NCI-H146 treated with DMSO at 0.1 percent for 48 hours (cell line): ENCODE data around the gene CTIF.

ENCODE experiments used
- DNase-seq: peaks from one replicate; lab custom pipeline; 2025; ENCODE audit not compliant: unreplicated experiment; lab: John Stamatoyannopoulos, UW

CTIF gene

DNA sequence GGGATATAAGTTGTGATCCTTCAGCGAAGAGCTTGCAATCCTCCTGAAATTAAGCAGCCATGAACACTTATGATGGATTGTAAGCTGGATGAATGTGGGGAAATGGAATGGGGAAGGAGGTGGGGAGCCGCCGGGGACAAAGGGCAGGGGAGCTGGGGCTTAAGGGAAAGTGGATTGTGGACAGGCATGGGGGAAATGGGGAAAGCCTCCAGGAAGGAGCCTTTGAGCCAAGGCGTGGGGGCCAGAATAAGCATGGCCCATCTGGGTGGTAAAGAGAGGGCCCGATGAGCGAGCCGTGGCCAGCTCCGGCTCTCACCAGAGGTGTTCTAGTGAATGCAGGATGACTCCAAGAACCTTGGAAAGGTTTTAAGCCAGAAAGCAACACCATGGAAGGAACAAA lies 288.0 kb downstream of the CTIF start:
- no peak for DNase-seq

DNA sequence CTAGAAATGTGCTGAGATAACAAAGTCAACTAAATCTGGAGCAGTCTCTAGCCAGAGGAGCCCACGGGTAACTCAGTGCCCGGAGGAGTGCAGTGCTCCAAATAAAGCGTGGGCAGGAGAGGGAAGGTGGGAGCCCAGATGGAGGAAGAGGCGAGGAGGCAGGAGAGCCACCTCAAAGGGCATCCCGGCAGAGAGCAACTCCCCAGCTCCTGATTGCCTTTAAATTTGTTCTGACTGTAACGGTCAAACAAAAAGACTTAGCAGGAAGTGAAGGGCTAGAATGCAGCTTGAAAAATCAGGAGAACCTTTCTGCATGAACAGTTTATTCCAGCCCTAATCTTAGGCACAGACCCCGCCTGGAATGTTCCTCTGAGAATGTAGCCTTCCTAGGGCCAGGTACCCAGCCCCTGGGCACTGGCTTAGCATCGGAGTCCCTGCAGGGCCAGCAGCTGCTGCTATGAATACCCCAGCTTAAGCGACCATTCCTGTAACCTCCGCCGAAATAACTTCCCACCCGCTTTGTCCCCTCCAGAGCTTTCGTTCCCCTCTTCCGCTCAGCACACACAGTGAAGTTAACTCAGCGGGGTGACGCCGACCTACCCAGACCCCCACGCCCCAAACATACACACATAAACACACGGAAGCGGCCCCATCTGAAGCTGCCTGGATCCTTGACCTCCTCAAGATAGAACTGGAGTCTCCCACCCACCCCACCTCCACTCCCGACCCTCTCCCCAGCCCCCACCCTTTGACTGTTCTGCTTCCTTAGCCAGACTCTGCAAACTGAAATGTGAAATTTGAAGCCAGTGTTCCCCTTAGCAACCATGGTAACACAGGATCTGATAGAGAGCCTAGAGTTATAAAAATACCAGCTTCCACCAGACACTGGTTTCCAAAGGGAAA lies 288.7 kb downstream of the CTIF start:
- peak; percentile 62 for DNase-seq

DNA sequence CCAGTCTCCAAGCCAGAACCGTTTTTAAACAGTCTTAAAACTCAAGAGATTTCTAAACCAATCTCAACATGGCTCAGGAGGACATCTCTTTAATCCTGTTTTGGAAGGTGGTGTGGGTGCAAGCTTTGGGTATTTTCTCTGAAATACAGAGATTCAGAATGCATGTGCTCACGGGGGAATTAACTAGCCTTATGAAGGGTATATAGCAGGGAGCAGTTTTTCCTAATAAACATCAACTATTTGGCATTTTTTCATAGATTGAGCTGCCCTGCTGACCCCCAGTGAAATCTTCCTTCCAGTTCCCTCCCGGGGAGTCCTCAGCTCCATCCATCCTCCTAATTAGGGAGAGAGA lies 289.3 kb downstream of the CTIF start:
- no peak for DNase-seq

DNA sequence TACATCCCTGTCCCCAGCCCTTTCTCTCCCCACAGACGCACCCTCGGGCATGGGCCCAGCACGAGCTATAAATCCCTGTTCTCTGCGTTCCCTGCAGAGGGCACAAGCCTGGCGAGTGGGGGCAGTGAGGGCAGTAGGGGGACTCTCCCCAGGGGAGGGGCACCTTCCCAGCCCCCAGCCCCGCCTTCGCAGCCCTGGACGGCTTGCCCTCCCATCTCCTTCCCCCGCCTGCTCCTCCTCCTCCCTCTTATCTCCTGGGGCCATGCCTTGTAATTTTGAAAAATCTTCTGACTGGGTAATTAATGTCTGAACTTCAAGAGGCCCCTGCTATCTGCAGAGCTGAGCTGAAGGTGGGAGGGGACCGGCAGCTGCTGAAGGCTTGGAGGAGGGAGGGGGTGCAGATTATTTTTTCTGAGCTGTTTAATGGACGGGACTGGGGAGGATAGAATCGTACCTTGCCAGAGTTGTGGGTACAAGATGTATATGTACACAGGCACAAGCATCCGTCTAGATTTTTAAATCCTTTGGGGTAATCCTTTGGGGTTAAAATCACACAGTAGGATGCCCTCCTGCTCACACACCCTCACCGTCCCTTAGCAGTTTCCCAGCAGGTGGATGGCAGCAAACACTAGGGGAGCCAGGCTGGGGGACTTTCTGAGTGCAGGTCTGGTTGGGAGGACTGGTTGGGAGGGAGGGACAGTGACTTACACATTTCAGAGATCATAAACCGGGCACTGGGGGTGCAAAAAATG lies 290.0 kb downstream of the CTIF start:
- DNase-seq: peak; percentile 55

DNA sequence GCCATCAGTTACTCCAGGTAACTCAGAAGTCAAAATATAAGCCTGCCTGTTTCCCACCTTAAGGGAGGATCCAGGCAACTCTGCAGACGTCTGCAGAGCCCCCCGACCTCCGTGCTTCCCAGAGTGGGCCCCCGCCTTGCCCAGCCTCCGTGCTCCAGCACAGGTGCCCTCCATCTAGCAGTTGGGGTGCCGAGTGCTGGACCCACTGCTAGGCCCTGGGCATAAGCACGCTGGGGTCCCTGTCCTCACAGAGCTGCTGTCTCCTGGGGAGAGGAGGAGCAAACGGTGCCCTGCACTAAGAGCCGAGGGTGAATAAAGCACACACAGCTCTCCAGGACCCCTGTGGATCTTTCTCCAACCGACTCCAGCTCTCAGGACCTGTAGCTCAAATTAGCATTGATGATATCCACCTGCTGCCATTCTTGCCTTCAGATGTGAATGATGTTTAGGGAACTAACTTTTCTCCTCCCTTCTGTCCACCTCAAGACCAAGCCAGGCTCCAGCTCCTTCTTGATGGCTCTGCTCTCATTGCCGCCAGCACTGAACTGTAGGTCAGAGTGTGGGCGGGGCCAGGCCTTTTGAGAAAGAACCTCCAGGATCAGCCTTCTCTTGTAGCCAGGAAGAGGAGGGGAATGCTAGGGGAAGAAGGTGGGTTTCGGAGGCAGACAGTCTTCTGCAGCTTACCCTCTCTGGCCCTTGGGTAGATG lies 290.8 kb downstream of the CTIF start:
- DNase-seq: peak; percentile 76

DNA sequence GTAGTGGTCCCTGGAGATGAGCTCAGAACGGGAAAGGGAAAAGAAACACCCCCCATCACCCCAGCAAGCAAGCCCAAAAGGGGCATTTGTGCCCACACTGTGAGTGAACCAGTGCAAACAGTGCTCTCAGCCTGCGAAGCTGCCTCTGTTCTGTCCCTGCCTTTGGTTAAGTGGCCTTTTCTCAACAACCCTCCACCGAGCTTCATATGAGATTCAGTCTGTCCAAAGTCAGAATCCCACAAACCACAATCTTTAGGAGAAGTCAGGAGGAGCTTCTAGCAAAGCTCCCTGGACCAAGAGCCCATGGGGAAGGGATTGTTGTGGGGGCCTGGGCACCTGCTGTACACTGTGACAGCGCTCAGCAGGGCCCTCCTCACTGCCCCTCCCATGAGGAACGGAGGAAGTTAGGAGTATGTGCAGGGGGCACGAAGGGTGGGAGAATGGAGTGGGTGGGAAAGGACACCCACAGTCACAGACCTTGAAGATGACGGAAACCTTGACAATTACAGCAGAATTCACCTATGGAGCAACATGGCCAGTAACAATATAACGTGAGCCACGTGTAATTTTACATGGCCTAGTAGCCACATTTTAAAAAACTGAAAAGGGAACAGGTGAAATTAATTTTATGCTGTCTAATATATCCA lies 292.4 kb downstream of the CTIF start:
- no peak for DNase-seq

DNA sequence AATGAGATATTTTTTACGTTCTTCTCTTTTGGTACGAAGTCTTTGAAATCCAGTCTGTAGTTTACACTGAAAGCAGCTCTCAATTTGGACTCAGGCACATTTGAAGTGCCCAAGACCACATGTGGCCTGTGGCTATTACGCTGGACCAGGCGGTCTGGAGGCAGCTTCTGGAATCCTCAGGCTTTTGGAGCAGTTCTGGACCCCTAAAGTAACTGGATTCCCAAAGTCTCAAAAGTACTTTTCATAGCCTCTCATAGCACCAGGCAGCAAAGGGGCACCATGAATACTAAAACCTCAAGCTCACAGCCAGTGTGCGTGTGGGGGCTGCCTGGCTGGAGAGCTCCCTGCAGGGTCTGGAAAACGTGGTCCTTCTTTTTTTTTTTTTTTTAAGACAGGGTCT lies 293.0 kb downstream of the CTIF start:
- no peak for DNase-seq

DNA sequence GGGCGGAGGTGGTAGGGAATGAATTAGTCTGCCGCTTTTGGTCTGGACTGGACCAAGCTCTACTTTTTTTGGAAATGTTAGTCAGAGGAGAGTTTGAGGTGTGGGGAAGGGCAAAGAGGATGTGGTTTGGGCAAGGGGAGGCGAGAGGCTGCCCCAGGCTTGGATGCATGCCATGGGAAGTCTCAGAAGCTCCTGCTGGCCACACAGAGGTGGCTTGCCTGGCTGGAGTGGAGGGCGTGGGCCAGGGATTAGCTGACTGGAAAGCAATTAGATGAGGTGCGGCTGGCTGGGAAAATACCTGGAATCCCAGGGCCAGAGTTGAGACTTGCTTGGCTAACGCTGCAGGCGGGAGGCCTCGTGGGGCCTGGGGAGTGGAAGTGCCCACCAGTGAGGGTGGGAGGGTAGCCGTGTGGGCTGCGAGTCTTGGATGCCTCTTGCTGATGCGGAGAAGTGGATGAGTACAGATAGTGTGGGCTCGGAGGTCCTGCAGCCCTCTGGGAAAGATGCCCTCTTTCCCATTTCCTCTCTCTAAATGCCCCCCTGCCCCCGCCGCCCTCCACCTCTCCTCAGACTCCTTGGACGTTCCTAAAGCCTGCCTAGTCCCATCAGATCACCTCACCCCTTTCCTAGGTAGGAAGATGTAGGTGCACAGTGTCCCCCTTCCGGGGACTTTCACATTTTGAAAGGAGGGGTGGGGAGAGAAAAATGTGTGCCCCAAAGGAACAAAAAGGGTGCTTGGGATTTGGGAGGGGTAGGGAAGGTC lies 294.3 kb downstream of the CTIF start:
- DNase-seq: no peak

DNA sequence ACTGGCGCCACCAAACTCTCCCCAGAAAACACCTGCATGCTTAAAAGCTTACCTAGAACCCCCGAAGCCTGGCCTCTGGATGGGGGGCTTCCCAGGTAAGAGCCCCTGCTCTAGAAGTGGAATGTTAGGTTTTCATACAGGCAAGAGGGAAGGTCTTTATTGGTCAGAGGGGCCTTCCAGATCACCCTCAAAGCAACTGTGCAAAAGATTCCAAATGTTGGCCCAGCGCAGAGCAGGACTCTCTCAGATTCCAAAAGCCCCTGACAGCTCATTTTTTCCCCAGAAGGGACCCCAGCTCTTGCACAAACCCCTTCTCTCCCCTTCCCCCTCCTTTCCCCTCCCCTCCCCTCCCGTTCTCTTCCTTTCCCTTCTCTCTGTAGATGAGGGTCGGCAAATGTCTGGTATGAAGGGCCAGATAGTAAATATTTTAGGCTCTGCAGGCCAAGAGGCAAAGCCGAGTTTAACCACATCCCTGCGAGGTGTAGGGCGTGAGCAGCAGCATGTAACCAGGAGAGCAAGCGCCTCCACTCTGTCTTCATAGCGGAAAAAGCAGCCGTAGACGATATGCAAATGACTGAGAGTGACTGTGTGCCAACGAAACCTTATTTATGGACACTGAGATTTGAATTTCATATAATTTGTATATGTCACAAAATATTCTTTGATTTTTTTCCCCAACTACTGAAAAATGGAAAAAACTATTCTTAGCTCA lies 295.0 kb downstream of the CTIF start:
- no peak for DNase-seq

DNA sequence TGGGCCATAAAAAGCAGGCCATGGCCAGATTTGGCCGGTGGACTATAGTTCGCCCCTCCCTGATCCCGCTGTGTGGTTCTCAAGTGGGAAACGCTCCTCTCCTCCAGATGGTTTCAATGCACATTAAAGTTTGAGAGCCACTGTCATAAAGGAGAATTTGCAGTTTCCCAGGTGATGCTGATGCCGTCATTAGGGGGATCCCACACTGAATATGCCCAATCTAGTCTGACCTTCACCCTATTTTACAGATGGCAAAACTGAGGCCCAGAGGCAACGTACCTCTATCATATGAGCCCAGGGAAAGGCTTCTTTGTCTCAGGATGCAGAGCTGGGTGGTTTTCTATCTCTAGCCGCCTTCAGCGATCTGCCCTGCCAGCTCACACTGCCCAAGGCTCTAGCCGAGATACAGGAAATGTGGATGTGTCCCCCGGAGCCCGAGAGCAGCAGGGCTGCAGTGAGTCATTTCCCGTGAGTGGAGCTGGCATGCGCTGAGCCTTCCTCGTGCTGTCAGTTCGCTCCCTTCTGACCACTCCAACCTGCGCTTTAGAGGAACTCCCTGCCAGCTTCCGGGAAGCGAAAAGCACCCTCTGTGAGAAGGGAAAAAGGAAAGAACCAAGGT lies 295.7 kb downstream of the CTIF start:
- DNase-seq: no peak

DNA sequence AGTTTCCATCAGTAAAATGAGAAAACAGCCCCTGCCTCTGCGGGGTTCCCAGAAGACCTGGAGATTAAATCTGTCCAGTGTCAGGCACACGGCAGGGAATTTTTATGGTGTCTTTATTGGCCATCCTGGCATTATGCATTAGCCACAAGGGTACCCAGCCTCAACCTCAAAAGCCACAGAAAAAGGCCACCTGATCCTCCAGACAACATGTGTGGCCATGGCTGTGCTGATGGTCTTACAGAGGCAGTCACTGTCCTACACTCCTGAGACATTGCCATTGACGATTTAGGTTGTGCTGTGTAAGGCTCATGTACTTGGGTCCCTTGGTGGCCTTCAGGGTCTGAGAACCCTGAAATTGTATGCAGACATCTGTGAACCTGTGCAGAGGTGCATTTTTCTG lies 296.3 kb downstream of the CTIF start:
- no peak for DNase-seq

DNA sequence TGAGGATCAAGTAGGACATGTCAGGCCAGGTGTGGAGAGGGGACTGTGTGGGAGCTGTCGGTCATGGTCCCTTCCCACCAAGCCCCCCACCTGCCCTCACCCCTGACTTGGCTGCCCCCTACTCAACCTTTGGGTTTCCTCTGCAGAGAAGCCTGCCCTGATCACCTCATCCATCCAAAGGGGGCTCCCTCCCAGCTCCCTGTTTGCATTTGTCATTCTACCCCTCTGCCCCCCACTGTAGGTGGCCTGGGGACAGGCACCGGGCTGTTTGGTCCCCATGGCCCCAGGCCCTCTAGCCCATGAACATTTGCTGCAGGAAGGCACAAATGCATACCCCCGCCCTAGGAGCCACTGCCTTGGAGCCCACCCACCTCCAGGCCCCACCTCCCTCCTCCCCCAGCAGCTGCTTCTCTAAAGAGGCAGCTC lies 296.9 kb downstream of the CTIF start:
- DNase-seq: no peak

DNA sequence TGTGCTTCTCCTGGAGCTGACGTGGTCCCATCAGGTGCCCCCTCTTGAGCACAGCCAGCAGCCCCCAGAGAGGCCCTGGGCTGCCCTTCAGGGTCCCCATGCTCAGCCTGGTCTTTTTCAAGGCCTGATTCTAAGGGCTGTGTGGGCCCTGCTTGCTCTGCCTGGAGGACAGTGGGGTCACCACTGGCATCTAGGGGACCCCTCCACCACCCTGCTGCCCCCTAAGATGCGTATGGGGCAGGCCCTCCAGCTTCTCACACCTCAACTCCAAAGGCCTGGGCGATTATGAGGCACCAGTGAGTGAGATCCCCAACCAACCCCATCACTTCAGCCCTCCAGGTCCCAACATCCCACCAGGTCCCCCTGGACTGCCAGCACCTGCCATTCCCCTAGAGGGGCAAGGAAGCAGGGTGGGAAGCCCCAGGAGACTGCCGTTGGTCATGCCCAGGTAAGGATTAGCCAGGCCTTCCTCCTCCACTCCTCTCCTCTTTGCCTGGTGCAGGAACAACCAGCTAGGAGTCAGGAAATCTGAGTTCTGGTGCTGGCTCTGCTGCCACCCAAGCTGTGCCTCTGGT lies 297.5 kb downstream of the CTIF start:
- DNase-seq: no peak

DNA sequence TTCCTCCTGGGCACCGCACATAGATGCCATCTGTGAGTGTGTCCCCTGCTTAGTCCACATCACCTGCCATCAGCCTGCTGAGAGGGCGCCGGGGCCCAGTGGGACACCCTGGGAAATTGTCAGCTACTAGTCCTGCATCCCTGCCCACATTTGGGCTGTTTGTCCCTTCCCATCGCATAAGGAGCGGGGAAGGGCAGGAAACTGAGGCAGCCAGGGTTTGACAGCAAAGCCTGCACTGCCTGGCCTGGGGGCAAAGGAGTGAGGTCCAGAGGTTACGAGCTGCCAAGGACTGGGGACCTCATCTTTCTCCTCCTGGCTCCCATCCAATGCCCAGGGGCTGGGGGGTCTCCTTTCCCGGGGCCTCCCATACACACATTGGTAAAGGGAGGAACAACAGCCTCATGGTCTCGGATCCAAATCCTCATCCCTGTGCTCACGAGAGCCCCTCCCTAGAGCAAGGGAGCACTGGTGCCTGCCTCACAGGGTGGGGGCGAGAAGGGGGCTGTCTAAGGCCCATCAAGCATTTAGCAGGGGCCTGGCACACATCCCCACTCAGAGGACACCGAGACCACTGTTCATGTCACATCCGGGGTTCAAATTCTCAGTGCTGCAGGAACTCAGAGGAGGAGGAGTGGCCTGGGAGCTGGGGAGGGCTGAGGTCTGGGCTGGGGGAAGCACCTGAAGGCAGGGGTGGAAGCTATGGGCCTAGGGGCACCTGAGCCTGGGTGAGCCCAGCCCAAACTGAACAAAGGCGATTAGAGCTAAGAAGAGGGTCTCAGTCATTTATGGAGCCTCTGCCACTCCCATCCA lies 298.2 kb downstream of the CTIF start:
- no peak for DNase-seq

DNA sequence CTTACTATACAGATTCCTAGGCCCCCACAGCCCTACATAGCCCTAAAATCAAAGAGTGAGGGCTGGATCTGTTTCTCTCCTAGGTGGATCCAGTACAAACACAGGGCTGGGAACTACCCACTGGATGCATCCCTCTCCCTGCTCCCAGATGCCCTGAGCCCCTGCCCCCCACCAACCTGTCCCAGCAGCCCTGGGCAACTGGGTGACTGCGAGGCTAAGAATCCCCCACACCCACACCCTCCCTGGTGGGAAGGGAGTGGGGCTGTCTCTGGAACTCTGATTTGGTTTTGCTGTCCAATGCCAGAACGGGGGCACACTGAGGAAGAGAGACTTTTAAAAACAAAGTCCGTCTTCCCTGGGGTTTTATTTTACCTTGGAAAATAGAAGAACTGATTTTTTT lies 298.8 kb downstream of the CTIF start:
- DNase-seq: no peak

DNA sequence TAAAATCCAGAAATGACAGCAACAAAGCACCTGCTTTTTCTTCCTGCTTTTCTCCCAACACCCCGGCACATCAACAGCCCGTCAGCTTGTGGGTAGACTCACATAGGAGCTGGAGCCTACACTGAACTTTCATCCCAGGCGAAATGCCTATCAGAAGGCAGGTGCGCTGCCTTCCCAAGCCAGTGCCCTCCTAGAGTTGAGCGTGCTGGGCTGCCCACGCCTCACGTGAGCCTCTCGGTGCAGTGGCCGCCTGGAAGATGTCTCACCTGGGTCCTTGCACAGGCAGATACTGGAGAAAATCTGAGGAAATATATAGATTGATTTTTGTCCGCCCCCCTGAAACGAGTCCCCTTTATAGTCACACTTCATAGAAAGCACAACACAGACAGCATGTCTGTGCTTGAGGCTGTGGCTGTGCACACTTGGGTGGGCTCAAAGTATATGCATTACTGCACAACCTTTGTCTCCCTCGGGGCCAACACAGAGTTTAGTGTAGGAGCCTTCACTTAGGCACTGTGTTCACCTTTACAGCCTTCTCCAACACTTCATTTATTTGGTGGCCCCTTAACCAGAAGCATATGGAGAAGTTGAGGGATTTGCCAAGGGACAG lies 299.4 kb downstream of the CTIF start:
- DNase-seq: no peak

DNA sequence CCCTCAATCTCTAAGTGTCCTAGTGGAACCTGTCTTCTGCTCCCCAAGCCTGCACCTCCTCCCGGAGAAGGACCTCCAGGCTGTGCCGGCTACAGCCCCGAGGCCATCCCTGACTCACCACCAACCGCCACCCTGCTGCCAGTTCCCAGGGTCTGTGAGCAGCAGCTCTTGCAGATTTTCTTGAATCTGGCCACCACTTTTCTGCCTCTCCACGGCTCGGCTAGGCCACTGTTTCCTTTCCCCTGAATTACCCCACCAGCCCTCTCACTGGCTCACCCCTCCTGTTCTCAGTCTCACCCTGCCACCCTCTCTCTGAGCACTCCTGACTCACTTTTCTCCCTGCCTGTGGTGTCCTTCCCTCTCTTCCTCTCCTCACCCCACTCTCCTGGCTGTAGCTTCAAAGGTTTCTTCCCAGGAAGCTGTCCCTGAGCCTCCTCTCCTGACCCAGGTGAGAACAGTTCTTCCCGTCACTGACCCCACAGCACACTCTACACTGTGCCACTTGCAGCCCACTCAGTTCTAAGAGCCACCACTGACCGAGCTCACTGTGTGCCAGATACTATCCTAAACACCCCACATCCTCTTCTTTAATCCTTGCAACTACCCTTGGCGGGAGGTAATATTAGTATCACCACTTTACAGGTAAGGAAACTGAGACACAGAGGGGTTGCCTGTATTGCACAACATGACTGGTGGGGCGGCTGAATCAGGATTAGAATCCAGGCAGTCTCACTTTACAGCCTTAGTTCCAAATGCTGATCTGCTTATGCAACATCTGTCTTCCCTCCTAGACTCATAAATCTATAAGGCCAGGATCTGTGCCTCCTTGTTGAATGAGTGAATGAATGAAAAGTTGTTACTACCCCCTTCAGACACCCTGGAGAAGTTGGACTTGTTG lies 300.3 kb downstream of the CTIF start:
- DNase-seq: no peak
